ENCODE results near the gene ELAC2. TPM values are rescaled to one million over a fixed set of nuclear protein-coding genes. Genes with fewer than 3 reads are reported as not detected.

The ELAC2 gene
- total and polyA plus RNA-seq, 7 donors = 30.8 to 64.1 (median 51.6) TPM

- ATAC-seq (peak; percentile 72 to 90 (median 77)), DNase-seq (peak; percentile 75 to 82)
- intact Hi-C loops (cut with DNase I) = loop anchor here (5.0 to 10.0 kb wide), 4 partner anchors 338 to 818 kb away; partner anchors contain the start of gene MYOCD (in 1 of the 2)
- no peaks in the 10 kb centered on the region for H3K9me3 ChIP-seq
- peak overlapping the region; percentile 58 for H3K27ac ChIP-seq
- no peak overlapping the region for H3K4me3 ChIP-seq
- H3K36me3 ChIP-seq (ENCODE audit: insufficient read depth in 1 of 2, low read depth in 1 of 2) = peaks cover 11 to 100% of the 10 kb centered on the region in 2 donors
- WGBS, 3 donors = 46 to 48% (median 46%) methylated on average over 15 of the region's 15 CpGs
- TF ChIP-seq CTCF (IDR thresholded peaks at IDR 0.05) = peak; percentile 76
- no peaks in the 10 kb centered on the region for H3K4me1 ChIP-seq
- H3K27me3 ChIP-seq (ENCODE audit: insufficient read depth in 3 of 3, low read length in 2 of 3) = no peaks in the 10 kb centered on the region
Observed at GRCh38 chr17:13002761-13003453, 14.9 kb downstream of the ELAC2 start.

GRCh38 chr17:13001991-13002615 is 15.7 kb downstream of the ELAC2 start:
- TF ChIP-seq CTCF (IDR thresholded peaks at IDR 0.05) = no peak
- 66 to 72% (median 69%) methylated on average over 15 of the region's 15 CpGs for WGBS, 3 donors
- Histone ChIP-seq H3K27ac (no peak overlapping the region), H3K27me3 (ENCODE audit: insufficient read depth in 3 of 3, low read length in 2 of 3) (no peaks in the 10 kb centered on the region), H3K4me1 (no peaks in the 10 kb centered on the region), H3K9me3 (no peaks in the 10 kb centered on the region), H3K36me3 (ENCODE audit: insufficient read depth in 1 of 2, low read depth in 1 of 2) (peaks cover 12 to 100% of the 10 kb centered on the region in 2 donors), H3K4me3 (no peak overlapping the region)
- intact Hi-C loops (cut with DNase I) = loop anchor here (5.0 to 10.0 kb wide), 4 partner anchors 337 to 817 kb away; partner anchors contain the start of gene MYOCD (in 1 of the 2)
- peak in 1 of 4 donors; percentile 32 for ATAC-seq
- peak in 1 of 2 donors; percentile 6 for DNase-seq

- no peak overlapping the region for H3K27ac ChIP-seq
- H3K27me3 ChIP-seq (ENCODE audit: insufficient read depth in 3 of 3, low read length in 2 of 3) = no peaks in the 10 kb centered on the region
- no peaks in the 10 kb centered on the region for H3K4me1 ChIP-seq
- DNase-seq (no peak), ATAC-seq (no peak)
- no peak overlapping the region for H3K4me3 ChIP-seq
- no peak for TF ChIP-seq CTCF (IDR thresholded peaks at IDR 0.05)
- WGBS, 3 donors = 82 to 89% (median 83%) methylated on average over 8 of the region's 8 CpGs
- no peaks in the 10 kb centered on the region for H3K9me3 ChIP-seq
- H3K36me3 ChIP-seq (ENCODE audit: insufficient read depth in 1 of 2, low read depth in 1 of 2) = peaks cover 12 to 100% of the 10 kb centered on the region in 2 donors
- intact Hi-C loops (cut with DNase I) = loop anchor here (5.0 to 10.0 kb wide), 4 partner anchors 336 to 816 kb away; partner anchors contain the start of gene MYOCD (in 1 of the 2)
Observed at GRCh38 chr17:13000561-13000960, 17.3 kb downstream of the ELAC2 start.

- no peak for ATAC-seq
- intact Hi-C loops (cut with DNase I) = no loop called here
Observed at GRCh38 chr17:12998874-12999273, 19.0 kb downstream of the ELAC2 start.

More at GRCh38 chr17:12998874-12999273, 19.0 kb downstream of the ELAC2 start:
- Histone ChIP-seq H3K27me3 (ENCODE audit: insufficient read depth in 3 of 3, low read length in 2 of 3) (no peaks in the 10 kb centered on the region), H3K4me1 (no peaks in the 10 kb centered on the region), H3K27ac (no peak overlapping the region), H3K36me3 (ENCODE audit: insufficient read depth in 1 of 2, low read depth in 1 of 2) (peaks cover 9 to 100% of the 10 kb centered on the region in 2 donors), H3K9me3 (no peaks in the 10 kb centered on the region), H3K4me3 (no peak overlapping the region)
- peak in 1 of 2 donors; percentile 12 for DNase-seq
- 94 to 96% (median 96%) methylated on average over 5 of the region's 5 CpGs for WGBS, 3 donors
- TF ChIP-seq CTCF (IDR thresholded peaks at IDR 0.05) = no peak

Data from psoas muscle (tissue), 8 donors.